H1 (cell line): Measurements from ENCODE around the gene RNF123.

Experiments
- CTCF ChIP-seq, 3 experiments: IDR thresholded peaks; 1 replicate in 2 of 3; 2 replicates in 1 of 3; pipeline versions ENCODE4 v1.5.1 to v1.6.1; 2011; ENCODE audit warnings: low read length in 3 of 3, mild to moderate bottlenecking in 3 of 3, inconsistent platforms in 2 of 3, low read depth in 1 of 3, moderate library complexity in 1 of 3; ENCODE audit not compliant: insufficient read depth in 1 of 3; ENCODE audit errors: control extremely low read depth in 1 of 3
- EGR1 ChIP-seq: IDR thresholded peaks from 2 replicates; pipeline ENCODE4 v1.6.1; 2011; ENCODE audit warnings: low read depth, low read length, borderline replicate concordance
- EZH2 ChIP-seq: fragments of 200-600 bp; sonication (generic); IDR thresholded peaks from 2 replicates; pipeline ENCODE4 v1.7.1; 2012; ENCODE audit warnings: low read depth, mild to moderate bottlenecking, moderate library complexity, low read length, inconsistent platforms; ENCODE audit not compliant: severe bottlenecking
- GTF2F1 ChIP-seq: IDR thresholded peaks from 2 replicates; pipeline ENCODE4 v1.6.1; 2012; ENCODE audit warnings: low read depth, low read length, improper control_type of control experiment, borderline replicate concordance
- JUND ChIP-seq: IDR thresholded peaks from 2 replicates; pipeline ENCODE4 v1.6.1; 2011; ENCODE audit warnings: mild to moderate bottlenecking, improper control_type of control experiment, low read length
- MAFK ChIP-seq: IDR thresholded peaks from 2 replicates; pipeline ENCODE4 v1.6.1; 2012; ENCODE audit warnings: low read depth, mild to moderate bottlenecking, improper control_type of control experiment, low read length
- POLR2A ChIP-seq, 2 experiments: IDR thresholded peaks; 1 replicate in 1 of 2; 2 replicates in 1 of 2; pipeline ENCODE4 v1.6.1; 2011; ENCODE audit warnings: low read depth in 2 of 2, low read length in 2 of 2, mild to moderate bottlenecking in 2 of 2; ENCODE audit errors: control extremely low read depth in 1 of 2
- RFX5 ChIP-seq: IDR thresholded peaks from 2 replicates; pipeline ENCODE4 v1.6.1; 2011; ENCODE audit warnings: low read depth, low read length, improper control_type of control experiment, borderline replicate concordance
- RXRA ChIP-seq: IDR thresholded peaks from 2 replicates; pipeline ENCODE4 v1.6.1; 2011; ENCODE audit warnings: low read depth, mild to moderate bottlenecking, low read length, moderate library complexity; ENCODE audit not compliant: insufficient read depth
- SRF ChIP-seq: IDR thresholded peaks from 2 replicates; pipeline ENCODE4 v1.6.1; 2011; ENCODE audit warnings: mild to moderate bottlenecking, low read depth, low read length, moderate library complexity

GRCh38 chr3:49727924-49728361 is 38.6 kb downstream of the RNF123 start:
- TF ChIP-seq CTCF (IDR thresholded peaks at IDR 0.05; ENCODE audit: control extremely low read depth in 1 of 3, insufficient read depth in 1 of 3, low read depth in 1 of 3, low read length in 3 of 3) (no peak), RFX5 (no peak), POLR2A (IDR thresholded peaks at IDR 0.05; ENCODE audit: control extremely low read depth in 1 of 2, low read depth in 2 of 2, low read length in 2 of 2) (no peak), GTF2F1 (no peak), SRF (no peak), RXRA (no peak), EGR1 (no peak), MAFK (no peak), EZH2 (no peak), JUND (no peak)
